HepG2 (cell line): ENCODE data around the gene ZER1. TPM values are rescaled to one million over a fixed set of nuclear protein-coding genes. Genes with fewer than 3 reads are reported as not detected.
A peak's percentile ranks its signal among the peaks of the same experiment; 100 is the strongest.

Experiments
- ATAC-seq: fragments of 200-7000 bp; cut with Tn5 transposase; 3 replicates; pipeline ENCODE4 v1.9.1; 2020; ENCODE audit warnings: mild to moderate bottlenecking, moderate library complexity
- BruUV-seq: library from RNA; stranded (reverse); fragments of 400-500 nt; replicated peaks from 2 replicates; lab custom pipeline; 2021; lab: Mats Ljungman, UMichigan
- CTCF ChIA-PET: fragments of 300-600 bp; formaldehyde crosslinking; extraction: SDS; loops from one replicate; lab custom pipeline; 2021; ENCODE audit warnings: low total read pairs, inconsistent platforms, low intra/inter-chr PET ratio; lab: Yijun Ruan, JAX
- POLR2A ChIA-PET: fragments of 350-600 bp; sonication (Branson Sonifier 250); formaldehyde crosslinking; loops from one replicate; lab custom pipeline; 2020; ENCODE audit warnings: antibody characterized with exemption, inconsistent platforms; lab: Yijun Ruan, JAX
- DNase-seq: peaks from one replicate; pipeline ENCODE4 v3.0.0-alpha.2; 2015; ENCODE audit warnings: low spot score
- FAIRE-seq: peaks from 3 replicates; lab custom pipeline; 2011; peaks lifted over from hg19 to GRCh38; lab: Jason Lieb, UNC
- H2AFZ ChIP-seq: one replicate; pipeline ENCODE4 v1.6.1; 2011; ENCODE audit warnings: low read length, inconsistent platforms
- H3K27ac ChIP-seq: fragments of 300-600 bp; 3 replicates; pipeline ENCODE4 v1.8.0; 2011; ENCODE audit warnings: mixed run types, mild to moderate bottlenecking, mixed read lengths, low read length, inconsistent platforms; ENCODE audit not compliant: insufficient read depth; ENCODE audit errors: extremely low read length
- H3K27me3 ChIP-seq, 2 experiments: fragments of 200-600 bp in 1 of 2; 2 replicates in 1 of 2; 3 replicates in 1 of 2; pipeline versions ENCODE4 v1.6.0 to v1.8.0; 2011; ENCODE audit warnings: low read length in 2 of 2, mild to moderate bottlenecking in 2 of 2, moderate library complexity in 2 of 2, inconsistent platforms in 1 of 2; ENCODE audit not compliant: insufficient read depth in 2 of 2, control insufficient read depth in 1 of 2
- H3K36me3 ChIP-seq, 2 experiments: fragments of 200-600 bp in 1 of 2; replicated peaks in 1 of 2; 2 replicates in 1 of 2; 3 replicates in 1 of 2; pipeline versions ENCODE4 v1.5.1 to v1.8.0; 2011; ENCODE audit warnings: low read length in 2 of 2, inconsistent platforms in 1 of 2; ENCODE audit not compliant: insufficient read depth in 2 of 2, control insufficient read depth in 1 of 2
- H3K4me1 ChIP-seq: 2 replicates; pipeline ENCODE4 v1.5.1; 2012; ENCODE audit warnings: low read length, inconsistent platforms; ENCODE audit not compliant: insufficient read depth
- H3K4me2 ChIP-seq: 2 replicates; pipeline ENCODE4 v1.6.0; 2011; ENCODE audit warnings: low read depth, low read length, inconsistent platforms
- H3K4me3 ChIP-seq, 3 experiments: fragments of 200-600 bp in 1 of 3; sonication (generic), shearing (Covaris generic) in 1 of 3; replicated peaks in 1 of 3; 2 replicates each; pipeline ENCODE4 v1.5.1; 2011 to 2016; ENCODE audit warnings: low read length in 3 of 3, inconsistent platforms in 2 of 3, low read depth in 2 of 3, mild to moderate bottlenecking in 2 of 3, control low read depth in 1 of 3, mixed read lengths in 1 of 3; ENCODE audit not compliant: insufficient read depth in 1 of 3
- H3K79me2 ChIP-seq: one replicate; pipeline ENCODE4 v1.6.1; 2011; ENCODE audit warnings: low read length, inconsistent platforms; ENCODE audit not compliant: insufficient read depth
- H3K9ac ChIP-seq: 2 replicates; pipeline ENCODE4 v1.6.0; 2011; ENCODE audit warnings: mild to moderate bottlenecking, low read depth, low read length, inconsistent platforms; ENCODE audit not compliant: insufficient read depth
- H3K9me3 ChIP-seq: 2 replicates; pipeline ENCODE4 v1.5.1; 2012; ENCODE audit warnings: mild to moderate bottlenecking, low read length
- H4K20me1 ChIP-seq: 2 replicates; pipeline ENCODE4 v1.6.0; 2011; ENCODE audit warnings: inconsistent platforms, mild to moderate bottlenecking, low read length, moderate library complexity; ENCODE audit not compliant: insufficient read depth
- AGO2 ChIP-seq: fragments of 200-400 bp; formaldehyde crosslinking; optimal IDR thresholded peaks from 2 replicates; pipeline ENCODE3; 2017; ENCODE audit warnings: mild to moderate bottlenecking, low read depth, low read length, moderate library complexity
- RBFOX2 ChIP-seq: fragments of 200-400 bp; formaldehyde crosslinking; IDR thresholded peaks from 2 replicates; pipeline ENCODE4 v1.6.1; 2017; ENCODE audit warnings: low read depth, mild to moderate bottlenecking, low read length
- RFXAP ChIP-seq: sonication (generic); formaldehyde crosslinking; IDR thresholded peaks from 2 replicates; pipeline ENCODE4 v1.4.0; 2020; ENCODE audit warnings: missing genetic modification reagents, borderline replicate concordance
- ZNF724P ChIP-seq: sonication (generic); formaldehyde crosslinking; IDR thresholded peaks from 2 replicates; pipeline ENCODE4 v1.8.0; 2022; ENCODE audit warnings: missing genetic modification reagents, borderline replicate concordance
- WGBS: methylation state at CpG from one replicate; pipeline ENCODE4 v1.1.6; 2017; ENCODE audit warnings: low lambda C conversion rate; 5-methylcytosine and 5-hydroxymethylcytosine counted together
- in situ Hi-C: cut with HindIII; loops from 2 replicates; pipeline ENCODE4 v1.10.0; 2017; ENCODE audit warnings: low pct_unique_long_range_greater_than_20kb; ENCODE audit not compliant: extremely low pct_ligation_motif_present
- intact Hi-C: fragments of 100-400 bp; cut with micrococcal nuclease; formaldehyde crosslinking; loops from one replicate; pipeline ENCODE4 v1.10.0; 2022; ENCODE audit not compliant: unreplicated experiment
- polyA plus RNA-seq, 8 experiments: library from polyadenylated mRNA; depleted of rRNA in 3 of 8; stranded (reverse) in 7 of 8; unstranded in 1 of 8; fragments of >200 nt; fragmentation: Illumina TruSeq in 4 of 8; extraction: Trizol in 4 of 8; gene quantifications; 2 replicates each; pipeline versions ENCODE4 v1.2.1 to v1.2.3, GENCODE V29; 2011 to 2016; ENCODE audit warnings: low read depth in 4 of 8, missing spikeins in 1 of 8, mixed read lengths in 1 of 8; ENCODE audit not compliant: insufficient read depth in 1 of 8
- total RNA-seq, 5 experiments: library from RNA; depleted of rRNA; stranded (reverse); fragments of >200 nt; fragmentation: Illumina TruSeq; extraction: Trizol; gene quantifications; 2 replicates each; pipeline ENCODE4 v1.2.3, GENCODE V29; 2016; ENCODE audit warnings: low read depth in 1 of 5
- TF ChIP-seq, protein P1 (sequence below): sonication (generic); formaldehyde crosslinking; IDR thresholded peaks from 2 replicates; pipeline ENCODE4 v1.4.0; 2020; ENCODE audit warnings: missing genetic modification reagents
- TF ChIP-seq, protein P2 (sequence below): sonication (generic); formaldehyde crosslinking; IDR thresholded peaks from 2 replicates; pipeline ENCODE4 v1.5.0; 2020; ENCODE audit warnings: mild to moderate bottlenecking, missing genetic modification reagents, borderline replicate concordance
- TF ChIP-seq, protein P3 (sequence below): sonication (generic); formaldehyde crosslinking; IDR thresholded peaks from 2 replicates; pipeline ENCODE4 v1.5.1; 2020; ENCODE audit warnings: missing genetic modification reagents, mild to moderate bottlenecking, borderline replicate concordance

The ZER1 gene
- total and polyA plus RNA-seq, 2 of the 13 experiments (the other 11 are each of a cell fraction or from before 2014, with no cell fraction given): 7.7 to 40.0 TPM

DNA sequence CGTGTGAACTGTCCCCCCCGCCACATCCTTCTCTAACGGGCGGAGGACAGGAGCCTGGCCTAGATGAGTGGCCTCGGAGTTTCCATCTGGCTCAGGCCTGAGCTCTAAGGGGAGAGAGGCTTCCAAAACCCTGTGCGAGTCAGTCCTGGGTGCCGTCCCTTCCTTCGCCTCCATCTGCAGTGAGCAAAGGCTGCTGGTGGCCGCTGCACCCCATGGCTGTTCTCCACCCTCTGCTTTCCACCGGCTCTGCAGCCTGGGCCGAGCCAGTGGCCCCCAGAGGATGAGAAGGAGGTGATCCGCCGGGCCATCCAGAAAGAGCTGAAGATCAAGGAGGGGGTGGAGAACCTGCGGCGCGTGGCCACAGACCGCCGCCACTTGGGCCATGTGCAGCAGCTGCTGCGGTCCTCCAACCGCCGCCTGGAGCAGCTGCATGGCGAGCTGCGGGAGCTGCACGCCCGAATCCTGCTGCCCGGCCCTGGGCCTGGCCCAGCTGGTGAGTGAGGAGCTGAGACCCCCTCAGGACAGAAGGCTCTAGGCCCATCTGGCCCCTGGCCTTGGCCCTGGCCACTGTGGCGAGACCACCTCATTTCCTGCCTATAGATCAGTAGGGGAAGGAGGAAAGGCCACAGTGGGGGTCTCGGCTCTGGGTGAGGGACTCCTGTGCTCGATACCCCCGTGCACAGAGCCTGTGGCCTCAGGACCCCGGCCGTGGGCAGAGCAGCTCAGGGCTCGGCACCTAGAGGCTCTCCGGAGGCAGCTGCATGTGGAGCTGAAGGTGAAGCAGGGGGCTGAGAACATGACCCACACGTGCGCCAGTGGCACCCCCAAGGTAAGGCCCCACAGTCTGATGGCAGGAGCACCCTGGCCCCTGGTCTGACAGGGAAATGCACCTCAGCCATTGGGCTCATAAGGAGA, 66.4 kb downstream of the ZER1 start:
- intact Hi-C loops (no loop called here), in situ Hi-C loops (no loop called here)
- peaks cover 9% of the 10 kb centered on the region for H3K4me1 ChIP-seq
- TF ChIP-seq, protein P1, sequence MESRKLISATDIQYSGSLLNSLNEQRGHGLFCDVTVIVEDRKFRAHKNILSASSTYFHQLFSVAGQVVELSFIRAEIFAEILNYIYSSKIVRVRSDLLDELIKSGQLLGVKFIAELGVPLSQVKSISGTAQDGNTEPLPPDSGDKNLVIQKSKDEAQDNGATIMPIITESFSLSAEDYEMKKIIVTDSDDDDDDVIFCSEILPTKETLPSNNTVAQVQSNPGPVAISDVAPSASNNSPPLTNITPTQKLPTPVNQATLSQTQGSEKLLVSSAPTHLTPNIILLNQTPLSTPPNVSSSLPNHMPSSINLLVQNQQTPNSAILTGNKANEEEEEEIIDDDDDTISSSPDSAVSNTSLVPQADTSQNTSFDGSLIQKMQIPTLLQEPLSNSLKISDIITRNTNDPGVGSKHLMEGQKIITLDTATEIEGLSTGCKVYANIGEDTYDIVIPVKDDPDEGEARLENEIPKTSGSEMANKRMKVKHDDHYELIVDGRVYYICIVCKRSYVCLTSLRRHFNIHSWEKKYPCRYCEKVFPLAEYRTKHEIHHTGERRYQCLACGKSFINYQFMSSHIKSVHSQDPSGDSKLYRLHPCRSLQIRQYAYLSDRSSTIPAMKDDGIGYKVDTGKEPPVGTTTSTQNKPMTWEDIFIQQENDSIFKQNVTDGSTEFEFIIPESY: peak; percentile 51; the same call in 1 of the 2 replicates
- TF ChIP-seq RFXAP (CRISPR knock-in tag) (no peak), AGO2 (peak; percentile 52), ZNF724P (CRISPR knock-in tag) (no peak), RBFOX2 (0 out of 2 replicates have a peak, but pooled peaks have one; percentile 28)
- TF ChIP-seq, protein P2, sequence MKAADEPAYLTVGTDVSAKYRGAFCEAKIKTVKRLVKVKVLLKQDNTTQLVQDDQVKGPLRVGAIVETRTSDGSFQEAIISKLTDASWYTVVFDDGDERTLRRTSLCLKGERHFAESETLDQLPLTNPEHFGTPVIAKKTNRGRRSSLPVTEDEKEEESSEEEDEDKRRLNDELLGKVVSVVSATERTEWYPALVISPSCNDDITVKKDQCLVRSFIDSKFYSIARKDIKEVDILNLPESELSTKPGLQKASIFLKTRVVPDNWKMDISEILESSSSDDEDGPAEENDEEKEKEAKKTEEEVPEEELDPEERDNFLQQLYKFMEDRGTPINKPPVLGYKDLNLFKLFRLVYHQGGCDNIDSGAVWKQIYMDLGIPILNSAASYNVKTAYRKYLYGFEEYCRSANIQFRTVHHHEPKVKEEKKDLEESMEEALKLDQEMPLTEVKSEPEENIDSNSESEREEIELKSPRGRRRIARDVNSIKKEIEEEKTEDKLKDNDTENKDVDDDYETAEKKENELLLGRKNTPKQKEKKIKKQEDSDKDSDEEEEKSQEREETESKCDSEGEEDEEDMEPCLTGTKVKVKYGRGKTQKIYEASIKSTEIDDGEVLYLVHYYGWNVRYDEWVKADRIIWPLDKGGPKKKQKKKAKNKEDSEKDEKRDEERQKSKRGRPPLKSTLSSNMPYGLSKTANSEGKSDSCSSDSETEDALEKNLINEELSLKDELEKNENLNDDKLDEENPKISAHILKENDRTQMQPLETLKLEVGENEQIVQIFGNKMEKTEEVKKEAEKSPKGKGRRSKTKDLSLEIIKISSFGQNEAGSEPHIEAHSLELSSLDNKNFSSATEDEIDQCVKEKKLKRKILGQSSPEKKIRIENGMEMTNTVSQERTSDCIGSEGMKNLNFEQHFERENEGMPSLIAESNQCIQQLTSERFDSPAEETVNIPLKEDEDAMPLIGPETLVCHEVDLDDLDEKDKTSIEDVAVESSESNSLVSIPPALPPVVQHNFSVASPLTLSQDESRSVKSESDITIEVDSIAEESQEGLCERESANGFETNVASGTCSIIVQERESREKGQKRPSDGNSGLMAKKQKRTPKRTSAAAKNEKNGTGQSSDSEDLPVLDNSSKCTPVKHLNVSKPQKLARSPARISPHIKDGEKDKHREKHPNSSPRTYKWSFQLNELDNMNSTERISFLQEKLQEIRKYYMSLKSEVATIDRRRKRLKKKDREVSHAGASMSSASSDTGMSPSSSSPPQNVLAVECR (CRISPR knock-in tag): no peak
- TF ChIP-seq, protein P3, sequence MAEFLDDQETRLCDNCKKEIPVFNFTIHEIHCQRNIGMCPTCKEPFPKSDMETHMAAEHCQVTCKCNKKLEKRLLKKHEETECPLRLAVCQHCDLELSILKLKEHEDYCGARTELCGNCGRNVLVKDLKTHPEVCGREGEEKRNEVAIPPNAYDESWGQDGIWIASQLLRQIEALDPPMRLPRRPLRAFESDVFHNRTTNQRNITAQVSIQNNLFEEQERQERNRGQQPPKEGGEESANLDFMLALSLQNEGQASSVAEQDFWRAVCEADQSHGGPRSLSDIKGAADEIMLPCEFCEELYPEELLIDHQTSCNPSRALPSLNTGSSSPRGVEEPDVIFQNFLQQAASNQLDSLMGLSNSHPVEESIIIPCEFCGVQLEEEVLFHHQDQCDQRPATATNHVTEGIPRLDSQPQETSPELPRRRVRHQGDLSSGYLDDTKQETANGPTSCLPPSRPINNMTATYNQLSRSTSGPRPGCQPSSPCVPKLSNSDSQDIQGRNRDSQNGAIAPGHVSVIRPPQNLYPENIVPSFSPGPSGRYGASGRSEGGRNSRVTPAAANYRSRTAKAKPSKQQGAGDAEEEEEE (CRISPR knock-in tag): no peak
- POLR2A ChIA-PET: no interaction called here
- no peak overlapping the region for H3K9ac ChIP-seq
- CTCF ChIA-PET: no interaction called here
- peaks cover 4 to 12% of the 10 kb centered on the region in 2 experiments; a peak in 4 of 5 replicates for H3K36me3 ChIP-seq
- no peak for DNase-seq
- no peak overlapping the region for H3K4me3 ChIP-seq
- ATAC-seq: no peak
- H2AFZ ChIP-seq: no peak overlapping the region
- WGBS: 95% methylated on average over 15 of the region's 36 CpGs
- FAIRE-seq: no peak
- H3K9me3 ChIP-seq: no peaks in the 10 kb centered on the region
- H4K20me1 ChIP-seq: no peaks in the 10 kb centered on the region
- H3K4me2 ChIP-seq: no peak overlapping the region
- no TSS peak for BruUV-seq
- H3K27ac ChIP-seq: no peak overlapping the region
- peaks cover 8% of the 10 kb centered on the region for H3K79me2 ChIP-seq
- no peaks in the 10 kb centered on the region for H3K27me3 ChIP-seq
